SK-N-MC (cell line): ENCODE data around the gene HADHB.
A peak's percentile ranks its signal among the peaks of the same experiment; 100 is the strongest.

Experiments
- DNase-seq: peaks from one replicate; pipeline ENCODE4 v3.0.0-alpha.2; 2011; ENCODE audit warnings: low read depth, low spot score
- H3K27ac ChIP-seq: fragments of 200-600 bp; sonication (generic); 2 replicates; pipeline ENCODE4 v1.5.1; 2016; ENCODE audit warnings: mixed run types
- H3K36me3 ChIP-seq: fragments of 200-600 bp; sonication (generic); 2 replicates; pipeline ENCODE4 v1.6.1; 2017; ENCODE audit warnings: antibody characterized with exemption, low read length, mixed read lengths; ENCODE audit not compliant: insufficient read depth
- H3K4me3 ChIP-seq: fragments of 200-600 bp; sonication (generic); 2 replicates; pipeline ENCODE4 v1.5.1; 2016
- H3K9ac ChIP-seq: fragments of 200-600 bp; sonication (generic); 2 replicates; pipeline ENCODE4 v1.8.0; 2017; ENCODE audit warnings: mixed run types, mixed read lengths; ENCODE audit not compliant: insufficient read length
- H3K9me3 ChIP-seq: fragments of 200-600 bp; sonication (generic); 2 replicates; pipeline ENCODE4 v1.6.1; 2017; ENCODE audit warnings: low read depth, mild to moderate bottlenecking, antibody characterized with exemption, low read length, moderate library complexity, mixed read lengths
- EZH2 ChIP-seq: fragments of 200-600 bp; sonication (generic); IDR thresholded peaks from one replicate; pipeline ENCODE4 v1.6.1; 2017; ENCODE audit warnings: antibody characterized with exemption
- FOXP2 ChIP-seq: optimal IDR thresholded peaks from 2 replicates; pipeline ENCODE3; 2011; ENCODE audit warnings: mild to moderate bottlenecking, moderate library complexity; ENCODE audit not compliant: insufficient read depth; ENCODE audit errors: extremely low read length, control extremely low read depth
- POLR2AphosphoS5 ChIP-seq: IDR thresholded peaks from 2 replicates; pipeline ENCODE4 v1.6.1; 2012; ENCODE audit warnings: mild to moderate bottlenecking, low read depth, low read length, borderline replicate concordance

HADHB gene

GRCh38 chr2:26244309-26245230 is at the start of gene HADHB, which contains the start of gene HADHA:
Gene HADHB (plus strand): TSS chr2:26244939. CDS start chr2:26254255, 9,316 bp downstream.
Gene HADHA (minus strand): TSS chr2:26244632. CDS start chr2:26244596, 36 bp downstream.
- TF ChIP-seq EZH2 (no peak), POLR2AphosphoS5 (peak; percentile 79), FOXP2 (no peak)
- peak within 1 kb of the TSS; percentile 99 for H3K4me3 ChIP-seq

GRCh38 chr2:26195040-26195984 is 49.4 kb upstream of the HADHB start:
- peaks cover 74% of the 10 kb centered on the region for H3K36me3 ChIP-seq
- peak; percentile 45 for DNase-seq
- no peak overlapping the region for H3K4me3 ChIP-seq
- no peaks in the 10 kb centered on the region for H3K9me3 ChIP-seq
- H3K27ac ChIP-seq, result no peak overlapping the region
- no peak overlapping the region for H3K9ac ChIP-seq
- no peak for TF ChIP-seq POLR2AphosphoS5
- no peak for TF ChIP-seq EZH2
- TF ChIP-seq FOXP2, result no peak

More at GRCh38 chr2:26244309-26245230, at the start of gene HADHB, which contains the start of gene HADHA:
- H3K27ac ChIP-seq, result peak within 1 kb of the TSS; percentile 96
- H3K36me3 ChIP-seq, result no peaks in the 10 kb centered on the region
- DNase-seq, result peak; percentile 48
- H3K9ac ChIP-seq, result peak within 1 kb of the TSS; percentile 94
- no peaks in the 10 kb centered on the region for H3K9me3 ChIP-seq

- peak; percentile 12 for DNase-seq
- H3K9ac ChIP-seq, result no peak overlapping the region
- TF ChIP-seq EZH2, result no peak
- TF ChIP-seq POLR2AphosphoS5, result no peak
- TF ChIP-seq FOXP2, result no peak
- no peak overlapping the region for H3K4me3 ChIP-seq
- no peak overlapping the region for H3K27ac ChIP-seq
- H3K9me3 ChIP-seq, result no peaks in the 10 kb centered on the region
- H3K36me3 ChIP-seq, result peaks cover 71% of the 10 kb centered on the region
These were observed 47.9 kb upstream of the HADHB start for GRCh38 chr2:26196683-26197418.

GRCh38 chr2:26197516-26197915 is 47.2 kb upstream of the HADHB start:
- H3K36me3 ChIP-seq, result peaks cover 74% of the 10 kb centered on the region
- no peak for TF ChIP-seq POLR2AphosphoS5
- no peak for TF ChIP-seq EZH2
- no peak for TF ChIP-seq FOXP2
- no peak overlapping the region for H3K4me3 ChIP-seq

GRCh38 chr2:26202981-26203490 is 41.7 kb upstream of the HADHB start:
- Histone ChIP-seq H3K4me3 (no peak overlapping the region), H3K27ac (no peak overlapping the region), H3K9ac (no peak overlapping the region), H3K9me3 (no peaks in the 10 kb centered on the region), H3K36me3 (peaks cover 52% of the 10 kb centered on the region)
- TF ChIP-seq FOXP2 (no peak), POLR2AphosphoS5 (no peak), EZH2 (no peak)
- DNase-seq, result no peak

More at GRCh38 chr2:26197516-26197915, 47.2 kb upstream of the HADHB start:
- Histone ChIP-seq H3K27ac (no peak overlapping the region), H3K9me3 (no peaks in the 10 kb centered on the region), H3K9ac (no peak overlapping the region)
- no peak for DNase-seq

GRCh38 chr2:26203906-26204305 is 40.8 kb upstream of the HADHB start:
- no peak overlapping the region for H3K4me3 ChIP-seq
- H3K9ac ChIP-seq, result no peak overlapping the region
- peaks cover 57% of the 10 kb centered on the region for H3K36me3 ChIP-seq
- TF ChIP-seq FOXP2, result no peak
- no peak for TF ChIP-seq POLR2AphosphoS5
- TF ChIP-seq EZH2, result no peak
- DNase-seq, result no peak
- no peak overlapping the region for H3K27ac ChIP-seq
- no peaks in the 10 kb centered on the region for H3K9me3 ChIP-seq

- H3K4me3 ChIP-seq, result no peak overlapping the region
- DNase-seq, result no peak
- no peak overlapping the region for H3K27ac ChIP-seq
- TF ChIP-seq EZH2 (no peak), POLR2AphosphoS5 (no peak), FOXP2 (no peak)
- no peak overlapping the region for H3K9ac ChIP-seq
- peaks cover 89% of the 10 kb centered on the region for H3K36me3 ChIP-seq
- no peaks in the 10 kb centered on the region for H3K9me3 ChIP-seq
These were observed 32.7 kb upstream of the HADHB start for GRCh38 chr2:26212011-26212410.
